ENCODE results near the gene FBXO34. TPM values are rescaled to one million over a fixed set of nuclear protein-coding genes. Genes with fewer than 3 reads are reported as not detected.

The FBXO34 gene
- total and polyA plus RNA-seq, 9 of the 15 experiments (the other 6 are each of a cell fraction or from before 2014, with no cell fraction given) = 6.3 to 24.9 (median 16.2) TPM

GRCh38 chr14:55383541-55384140 is 112.4 kb downstream of the FBXO34 start (continued):
- TF ChIP-seq, protein P1, sequence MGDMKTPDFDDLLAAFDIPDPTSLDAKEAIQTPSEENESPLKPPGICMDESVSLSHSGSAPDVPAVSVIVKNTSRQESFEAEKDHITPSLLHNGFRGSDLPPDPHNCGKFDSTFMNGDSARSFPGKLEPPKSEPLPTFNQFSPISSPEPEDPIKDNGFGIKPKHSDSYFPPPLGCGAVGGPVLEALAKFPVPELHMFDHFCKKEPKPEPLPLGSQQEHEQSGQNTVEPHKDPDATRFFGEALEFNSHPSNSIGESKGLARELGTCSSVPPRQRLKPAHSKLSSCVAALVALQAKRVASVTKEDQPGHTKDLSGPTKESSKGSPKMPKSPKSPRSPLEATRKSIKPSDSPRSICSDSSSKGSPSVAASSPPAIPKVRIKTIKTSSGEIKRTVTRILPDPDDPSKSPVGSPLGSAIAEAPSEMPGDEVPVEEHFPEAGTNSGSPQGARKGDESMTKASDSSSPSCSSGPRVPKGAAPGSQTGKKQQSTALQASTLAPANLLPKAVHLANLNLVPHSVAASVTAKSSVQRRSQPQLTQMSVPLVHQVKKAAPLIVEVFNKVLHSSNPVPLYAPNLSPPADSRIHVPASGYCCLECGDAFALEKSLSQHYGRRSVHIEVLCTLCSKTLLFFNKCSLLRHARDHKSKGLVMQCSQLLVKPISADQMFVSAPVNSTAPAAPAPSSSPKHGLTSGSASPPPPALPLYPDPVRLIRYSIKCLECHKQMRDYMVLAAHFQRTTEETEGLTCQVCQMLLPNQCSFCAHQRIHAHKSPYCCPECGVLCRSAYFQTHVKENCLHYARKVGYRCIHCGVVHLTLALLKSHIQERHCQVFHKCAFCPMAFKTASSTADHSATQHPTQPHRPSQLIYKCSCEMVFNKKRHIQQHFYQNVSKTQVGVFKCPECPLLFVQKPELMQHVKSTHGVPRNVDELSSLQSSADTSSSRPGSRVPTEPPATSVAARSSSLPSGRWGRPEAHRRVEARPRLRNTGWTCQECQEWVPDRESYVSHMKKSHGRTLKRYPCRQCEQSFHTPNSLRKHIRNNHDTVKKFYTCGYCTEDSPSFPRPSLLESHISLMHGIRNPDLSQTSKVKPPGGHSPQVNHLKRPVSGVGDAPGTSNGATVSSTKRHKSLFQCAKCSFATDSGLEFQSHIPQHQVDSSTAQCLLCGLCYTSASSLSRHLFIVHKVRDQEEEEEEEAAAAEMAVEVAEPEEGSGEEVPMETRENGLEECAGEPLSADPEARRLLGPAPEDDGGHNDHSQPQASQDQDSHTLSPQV (IDR thresholded peaks at IDR 0.05) = peak; percentile 74; the same call in 1 of the 2 replicates
- TF ChIP-seq BRF2 (IDR thresholded peaks at IDR 0.05; ENCODE audit: borderline replicate concordance, insufficient read depth, insufficient read length) (no peak), RFX5 (IDR thresholded peaks at IDR 0.05; ENCODE audit: low read depth, low read length) (no peak), CAMTA2 (CRISPR knock-in tag; conservative IDR thresholded peaks at IDR 0.05) (no peak), RBFOX2 (IDR thresholded peaks at IDR 0.05; ENCODE audit: low read depth, low read length) (no peak), TCF3 (CRISPR knock-in tag; IDR thresholded peaks at IDR 0.05) (peak; percentile 97), RCOR1 (IDR thresholded peaks at IDR 0.05; ENCODE audit: borderline replicate concordance in 1 of 2, low read depth in 2 of 2, low read length in 2 of 2) (peak; percentile 51 to 91; a peak in 3 of 4 replicates), RUNX1 (IDR thresholded peaks at IDR 0.05; ENCODE audit: low read depth) (no peak), TCFL5 (CRISPR knock-in tag; conservative IDR thresholded peaks at IDR 0.05) (no peak), PRMT5 (CRISPR knock-in tag; IDR thresholded peaks at IDR 0.05) (no peak), SAP30 (IDR thresholded peaks at IDR 0.05; ENCODE audit: borderline replicate concordance, insufficient read depth, low read depth, low read length, poor library complexity, severe bottlenecking) (no peak), C11orf30 (IDR thresholded peaks at IDR 0.05; ENCODE audit: low read depth) (0 out of 2 replicates have a peak, but pooled peaks have one; percentile 6)
- TF ChIP-seq, protein P2, sequence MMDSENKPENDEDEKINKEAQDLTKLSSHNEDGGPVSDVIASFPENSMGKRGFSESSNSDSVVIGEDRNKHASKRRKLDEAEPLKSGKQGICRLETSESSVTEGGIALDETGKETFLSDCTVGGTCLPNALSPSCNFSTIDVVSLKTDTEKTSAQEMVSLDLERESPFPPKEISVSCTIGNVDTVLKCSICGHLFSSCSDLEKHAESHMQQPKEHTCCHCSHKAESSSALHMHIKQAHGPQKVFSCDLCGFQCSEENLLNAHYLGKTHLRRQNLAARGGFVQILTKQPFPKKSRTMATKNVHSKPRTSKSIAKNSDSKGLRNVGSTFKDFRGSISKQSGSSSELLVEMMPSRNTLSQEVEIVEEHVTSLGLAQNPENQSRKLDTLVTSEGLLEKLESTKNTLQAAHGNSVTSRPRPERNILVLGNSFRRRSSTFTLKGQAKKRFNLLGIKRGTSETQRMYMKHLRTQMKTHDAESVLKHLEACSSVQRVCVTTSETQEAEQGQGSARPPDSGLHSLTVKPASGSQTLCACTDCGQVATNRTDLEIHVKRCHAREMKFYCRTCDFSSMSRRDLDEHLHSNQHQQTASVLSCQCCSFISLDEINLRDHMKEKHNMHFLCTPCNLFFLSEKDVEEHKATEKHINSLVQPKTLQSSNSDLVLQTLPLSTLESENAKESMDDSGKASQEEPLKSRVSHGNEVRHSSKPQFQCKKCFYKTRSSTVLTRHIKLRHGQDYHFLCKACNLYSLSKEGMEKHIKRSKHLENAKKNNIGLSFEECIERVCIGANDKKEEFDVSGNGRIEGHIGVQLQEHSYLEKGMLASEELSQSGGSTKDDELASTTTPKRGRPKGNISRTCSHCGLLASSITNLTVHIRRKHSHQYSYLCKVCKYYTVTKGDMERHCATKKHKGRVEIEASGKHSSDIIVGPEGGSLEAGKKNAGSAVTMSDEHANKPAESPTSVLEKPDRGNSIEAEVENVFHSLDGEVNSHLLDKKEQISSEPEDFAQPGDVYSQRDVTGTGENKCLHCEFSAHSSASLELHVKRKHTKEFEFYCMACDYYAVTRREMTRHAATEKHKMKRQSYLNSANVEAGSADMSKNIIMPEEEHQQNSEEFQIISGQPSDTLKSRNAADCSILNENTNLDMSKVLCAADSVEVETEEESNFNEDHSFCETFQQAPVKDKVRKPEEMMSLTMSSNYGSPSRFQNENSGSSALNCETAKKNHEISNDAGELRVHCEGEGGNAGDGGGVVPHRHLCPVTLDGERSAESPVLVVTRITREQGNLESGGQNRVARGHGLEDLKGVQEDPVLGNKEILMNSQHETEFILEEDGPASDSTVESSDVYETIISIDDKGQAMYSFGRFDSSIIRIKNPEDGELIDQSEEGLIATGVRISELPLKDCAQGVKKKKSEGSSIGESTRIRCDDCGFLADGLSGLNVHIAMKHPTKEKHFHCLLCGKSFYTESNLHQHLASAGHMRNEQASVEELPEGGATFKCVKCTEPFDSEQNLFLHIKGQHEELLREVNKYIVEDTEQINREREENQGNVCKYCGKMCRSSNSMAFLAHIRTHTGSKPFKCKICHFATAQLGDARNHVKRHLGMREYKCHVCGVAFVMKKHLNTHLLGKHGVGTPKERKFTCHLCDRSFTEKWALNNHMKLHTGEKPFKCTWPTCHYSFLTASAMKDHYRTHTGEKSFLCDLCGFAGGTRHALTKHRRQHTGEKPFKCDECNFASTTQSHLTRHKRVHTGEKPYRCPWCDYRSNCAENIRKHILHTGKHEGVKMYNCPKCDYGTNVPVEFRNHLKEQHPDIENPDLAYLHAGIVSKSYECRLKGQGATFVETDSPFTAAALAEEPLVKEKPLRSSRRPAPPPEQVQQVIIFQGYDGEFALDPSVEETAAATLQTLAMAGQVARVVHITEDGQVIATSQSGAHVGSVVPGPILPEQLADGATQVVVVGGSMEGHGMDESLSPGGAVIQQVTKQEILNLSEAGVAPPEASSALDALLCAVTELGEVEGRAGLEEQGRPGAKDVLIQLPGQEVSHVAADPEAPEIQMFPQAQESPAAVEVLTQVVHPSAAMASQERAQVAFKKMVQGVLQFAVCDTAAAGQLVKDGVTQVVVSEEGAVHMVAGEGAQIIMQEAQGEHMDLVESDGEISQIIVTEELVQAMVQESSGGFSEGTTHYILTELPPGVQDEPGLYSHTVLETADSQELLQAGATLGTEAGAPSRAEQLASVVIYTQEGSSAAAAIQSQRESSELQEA (IDR thresholded peaks at IDR 0.05; ENCODE audit: low read depth) = no peak
